ENCODE results near the gene GALNT8. TPM values are rescaled to one million over a fixed set of nuclear protein-coding genes. Genes with fewer than 3 reads are reported as not detected.

The GALNT8 gene
- total RNA-seq, 2 donors from 2014 or later = 2.8 to 11.2 TPM

DNA sequence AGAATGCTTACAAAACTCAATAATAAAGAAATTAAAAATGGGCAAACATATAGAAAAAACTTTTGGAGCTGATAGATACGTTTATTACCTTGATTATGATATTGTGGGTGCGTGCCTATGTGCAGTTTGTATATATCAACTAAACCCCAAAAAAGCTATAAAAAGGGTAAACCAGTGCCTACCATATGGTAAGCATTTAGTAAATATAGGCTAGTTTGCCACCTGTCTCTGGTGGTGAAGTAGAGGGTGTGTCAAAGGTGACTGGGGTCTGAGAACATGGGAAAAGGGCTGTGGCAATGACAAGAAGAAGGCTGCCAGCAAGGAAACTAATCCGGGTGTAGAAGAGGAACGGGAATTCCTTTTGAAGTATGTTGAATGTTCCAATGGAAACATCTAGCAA, 18.3 kb downstream of the GALNT8 start:
- H3K9ac ChIP-seq (ENCODE audit: extremely low read depth, low read length, poor library complexity, severe bottlenecking) = no peak overlapping the region
- DNase-seq = no peak
- peaks cover 30% of the 10 kb centered on the region for H3K4me1 Mint-ChIP-seq
- 96% methylated on average over 3 of the region's 4 CpGs; no CpG with 5 or more reads in 1 of the 2 experiments for WGBS, 2 experiments (ENCODE audit: insufficient coverage in 1 of 2, insufficient read length in 1 of 2)
- TF ChIP-seq, protein P1, sequence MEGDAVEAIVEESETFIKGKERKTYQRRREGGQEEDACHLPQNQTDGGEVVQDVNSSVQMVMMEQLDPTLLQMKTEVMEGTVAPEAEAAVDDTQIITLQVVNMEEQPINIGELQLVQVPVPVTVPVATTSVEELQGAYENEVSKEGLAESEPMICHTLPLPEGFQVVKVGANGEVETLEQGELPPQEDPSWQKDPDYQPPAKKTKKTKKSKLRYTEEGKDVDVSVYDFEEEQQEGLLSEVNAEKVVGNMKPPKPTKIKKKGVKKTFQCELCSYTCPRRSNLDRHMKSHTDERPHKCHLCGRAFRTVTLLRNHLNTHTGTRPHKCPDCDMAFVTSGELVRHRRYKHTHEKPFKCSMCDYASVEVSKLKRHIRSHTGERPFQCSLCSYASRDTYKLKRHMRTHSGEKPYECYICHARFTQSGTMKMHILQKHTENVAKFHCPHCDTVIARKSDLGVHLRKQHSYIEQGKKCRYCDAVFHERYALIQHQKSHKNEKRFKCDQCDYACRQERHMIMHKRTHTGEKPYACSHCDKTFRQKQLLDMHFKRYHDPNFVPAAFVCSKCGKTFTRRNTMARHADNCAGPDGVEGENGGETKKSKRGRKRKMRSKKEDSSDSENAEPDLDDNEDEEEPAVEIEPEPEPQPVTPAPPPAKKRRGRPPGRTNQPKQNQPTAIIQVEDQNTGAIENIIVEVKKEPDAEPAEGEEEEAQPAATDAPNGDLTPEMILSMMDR (conservative IDR thresholded peaks at IDR 0.05) = no peak
- H3K9me3 ChIP-seq (ENCODE audit: control insufficient read depth, low read length) = no peaks in the 10 kb centered on the region
- peaks cover 5% of the 10 kb centered on the region for H3K36me3 Mint-ChIP-seq (ENCODE audit: low read depth)
- no peaks in the 10 kb centered on the region for H3K36me3 ChIP-seq (ENCODE audit: control insufficient read depth, insufficient read depth, low read length)
- H3K9me3 Mint-ChIP-seq = no peaks in the 10 kb centered on the region
- no peaks in the 10 kb centered on the region for H3K27me3 Mint-ChIP-seq (ENCODE audit: insufficient read depth)
- no peak overlapping the region for H3K27ac ChIP-seq (ENCODE audit: low read depth, low read length)
- H3K4me1 ChIP-seq (ENCODE audit: control insufficient read depth, insufficient read depth, low read length) = peaks cover 12% of the 10 kb centered on the region
- no peak overlapping the region for H3K4me3 Mint-ChIP-seq
- H3K27ac Mint-ChIP-seq = no peak overlapping the region
- H3K27me3 ChIP-seq (ENCODE audit: control insufficient read depth, insufficient read depth, low read length, poor library complexity, severe bottlenecking) = no peaks in the 10 kb centered on the region
- no peak overlapping the region for H3K4me3 ChIP-seq (ENCODE audit: low read length)

DNA sequence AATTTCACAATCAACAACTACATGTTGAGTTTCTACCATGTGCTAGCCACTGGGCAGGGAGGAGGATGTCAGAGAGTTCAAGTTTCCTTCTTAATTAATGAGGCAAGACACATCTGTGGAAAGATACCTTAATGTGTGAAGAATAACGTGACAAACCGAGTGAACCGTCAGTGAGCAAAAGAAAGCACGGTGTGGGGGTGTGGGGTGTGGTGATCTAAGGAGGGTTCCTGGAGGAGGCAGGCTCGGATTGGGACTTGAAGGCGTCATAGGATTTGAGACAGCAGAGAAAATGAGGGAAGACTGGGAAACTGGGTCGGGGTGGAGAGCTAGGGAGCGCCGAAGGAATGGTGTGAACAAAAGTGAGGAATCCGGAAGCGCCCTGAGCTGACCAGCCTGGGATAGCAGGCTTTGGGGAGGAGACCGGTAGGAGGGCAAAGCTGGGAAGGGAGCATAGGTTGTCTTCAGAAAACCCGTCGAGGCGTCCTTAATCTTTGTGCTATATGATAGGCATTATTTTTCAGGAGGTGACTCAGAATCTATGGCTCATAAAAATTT, 22.3 kb downstream of the GALNT8 start:
- Histone ChIP-seq H3K27me3 (ENCODE audit: control insufficient read depth, insufficient read depth, low read length, poor library complexity, severe bottlenecking) (no peaks in the 10 kb centered on the region), H3K4me3 (ENCODE audit: low read length) (no peak overlapping the region), H3K27ac (ENCODE audit: low read depth, low read length) (no peak overlapping the region), H3K36me3 (ENCODE audit: control insufficient read depth, insufficient read depth, low read length) (no peaks in the 10 kb centered on the region), H3K9me3 (ENCODE audit: control insufficient read depth, low read length) (no peaks in the 10 kb centered on the region), H3K4me1 (ENCODE audit: control insufficient read depth, insufficient read depth, low read length) (no peaks in the 10 kb centered on the region), H3K9ac (ENCODE audit: extremely low read depth, low read length, poor library complexity, severe bottlenecking) (no peak overlapping the region)
- Mint-ChIP-seq H3K36me3 (ENCODE audit: low read depth) (peaks cover 5% of the 10 kb centered on the region), H3K9me3 (no peaks in the 10 kb centered on the region), H3K4me3 (no peak overlapping the region), H3K27me3 (ENCODE audit: insufficient read depth) (no peaks in the 10 kb centered on the region), H3K27ac (peak overlapping the region; percentile 14), H3K4me1 (peaks cover 12% of the 10 kb centered on the region)
- WGBS, 2 experiments (ENCODE audit: insufficient coverage in 1 of 2, insufficient read length in 1 of 2) = 93 to 94% methylated on average over 13 to 15 of the region's 15 CpGs
- TF ChIP-seq, protein P1 (conservative IDR thresholded peaks at IDR 0.05) = no peak
- no peak for DNase-seq

DNA sequence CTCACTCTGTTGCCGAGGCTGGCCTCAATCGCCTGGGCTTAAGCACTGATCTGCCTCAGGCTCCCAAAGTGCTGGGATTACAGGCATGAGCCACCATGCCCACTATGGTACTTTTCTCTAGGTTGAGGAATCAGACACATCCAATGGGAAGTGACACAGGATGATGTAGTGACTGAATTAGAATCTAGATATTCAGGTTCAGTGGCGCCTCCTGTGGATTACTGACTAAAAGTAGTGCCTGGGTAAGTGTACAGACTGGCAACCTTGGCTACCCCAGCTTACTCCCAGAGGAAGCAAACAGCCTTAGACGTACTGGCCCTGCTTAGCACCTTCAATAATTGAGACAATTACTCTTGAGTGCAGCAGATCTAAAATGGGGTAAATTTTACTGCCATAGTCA, 22.8 kb downstream of the GALNT8 start:
- no peak overlapping the region for H3K27ac Mint-ChIP-seq
- peak; percentile 71 for DNase-seq
- Histone ChIP-seq H3K27ac (ENCODE audit: low read depth, low read length) (no peak overlapping the region), H3K4me3 (ENCODE audit: low read length) (no peak overlapping the region), H3K9me3 (ENCODE audit: control insufficient read depth, low read length) (no peaks in the 10 kb centered on the region), H3K36me3 (ENCODE audit: control insufficient read depth, insufficient read depth, low read length) (no peaks in the 10 kb centered on the region), H3K27me3 (ENCODE audit: control insufficient read depth, insufficient read depth, low read length, poor library complexity, severe bottlenecking) (no peaks in the 10 kb centered on the region), H3K9ac (ENCODE audit: extremely low read depth, low read length, poor library complexity, severe bottlenecking) (no peak overlapping the region), H3K4me1 (ENCODE audit: control insufficient read depth, insufficient read depth, low read length) (no peaks in the 10 kb centered on the region)
- no peaks in the 10 kb centered on the region for H3K27me3 Mint-ChIP-seq (ENCODE audit: insufficient read depth)
- peaks cover 2% of the 10 kb centered on the region for H3K9me3 Mint-ChIP-seq
- no peak overlapping the region for H3K4me3 Mint-ChIP-seq
- WGBS, 2 experiments (ENCODE audit: insufficient coverage in 1 of 2, insufficient read length in 1 of 2) = 93 to 100% methylated on average over 3 to 4 of the region's 4 CpGs
- peaks cover 9% of the 10 kb centered on the region for H3K4me1 Mint-ChIP-seq
- TF ChIP-seq, protein P1 (conservative IDR thresholded peaks at IDR 0.05) = peak; percentile 68
- peaks cover 5% of the 10 kb centered on the region for H3K36me3 Mint-ChIP-seq (ENCODE audit: low read depth)
